SK-N-SH treated with all-trans-retinoic acid at 6 μM for 48 hours (cell line): ENCODE results near the gene RIN3.

Experiments
- ARNTL ChIP-seq: fragments of 450-650 bp; formaldehyde crosslinking; IDR thresholded peaks from 2 replicates; pipeline ENCODE4 v1.5.0; 2020; ENCODE audit warnings: low read depth, mild to moderate bottlenecking, moderate library complexity, borderline replicate concordance
- BACH2 ChIP-seq: fragments of 250-450 bp; sonication (Bioruptor Pico); IDR thresholded peaks from 2 replicates; pipeline ENCODE4 v1.9.0; 2021; ENCODE audit warnings: mild to moderate bottlenecking, borderline replicate concordance
- RARB ChIP-seq: fragments of 250-450 bp; sonication (Bioruptor Pico); IDR thresholded peaks from 2 replicates; pipeline ENCODE4 v1.8.0; 2021; ENCODE audit warnings: mild to moderate bottlenecking, moderate library complexity
- SNAI2 ChIP-seq: fragments of 250-450 bp; sonication (Bioruptor Pico); IDR thresholded peaks from 2 replicates; pipeline ENCODE4 v1.5.0; 2020; ENCODE audit warnings: mild to moderate bottlenecking, moderate library complexity
- ZFP30 ChIP-seq: fragments of 450-650 bp; formaldehyde crosslinking; IDR thresholded peaks from 2 replicates; pipeline ENCODE4 v1.5.0; 2022; ENCODE audit warnings: mild to moderate bottlenecking, moderate library complexity
- TF ChIP-seq, protein P1 (sequence below): fragments of 250-450 bp; sonication (Bioruptor Pico); IDR thresholded peaks from 2 replicates; pipeline ENCODE4 v1.8.0; 2020; ENCODE audit warnings: mild to moderate bottlenecking, moderate library complexity, borderline replicate concordance
- TF ChIP-seq, protein P2 (sequence below): fragments of 250-450 bp; sonication (Bioruptor Pico); IDR thresholded peaks from 2 replicates; pipeline ENCODE4 v1.5.1; 2020; ENCODE audit warnings: low read depth, mild to moderate bottlenecking, moderate library complexity

DNA sequence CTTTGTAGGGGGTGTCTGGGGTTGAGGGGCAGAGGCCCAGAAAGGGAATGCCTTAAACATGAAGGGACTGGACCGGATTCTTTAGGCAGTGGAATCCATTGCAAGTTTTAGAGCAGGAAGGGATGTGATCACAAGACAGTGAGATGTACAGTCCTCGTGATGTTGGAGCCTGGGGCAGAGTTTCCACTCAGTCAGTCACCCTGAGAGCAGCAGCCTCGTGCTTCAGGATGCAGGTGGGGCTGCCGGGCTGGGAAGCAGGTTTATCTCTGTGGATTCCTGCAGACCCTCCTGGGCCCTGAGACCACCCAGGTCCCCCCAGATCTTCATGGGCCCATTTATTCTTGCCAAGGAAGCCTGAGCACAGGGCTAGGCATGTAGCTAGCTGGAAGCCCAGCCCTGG, 38.5 kb downstream of the RIN3 start:
- TF ChIP-seq ARNTL (no peak), SNAI2 (CRISPR knock-in tag) (no peak), RARB (CRISPR knock-in tag) (no peak), ZFP30 (CRISPR knock-in tag) (no peak), BACH2 (CRISPR knock-in tag) (no peak)
- TF ChIP-seq, protein P1, sequence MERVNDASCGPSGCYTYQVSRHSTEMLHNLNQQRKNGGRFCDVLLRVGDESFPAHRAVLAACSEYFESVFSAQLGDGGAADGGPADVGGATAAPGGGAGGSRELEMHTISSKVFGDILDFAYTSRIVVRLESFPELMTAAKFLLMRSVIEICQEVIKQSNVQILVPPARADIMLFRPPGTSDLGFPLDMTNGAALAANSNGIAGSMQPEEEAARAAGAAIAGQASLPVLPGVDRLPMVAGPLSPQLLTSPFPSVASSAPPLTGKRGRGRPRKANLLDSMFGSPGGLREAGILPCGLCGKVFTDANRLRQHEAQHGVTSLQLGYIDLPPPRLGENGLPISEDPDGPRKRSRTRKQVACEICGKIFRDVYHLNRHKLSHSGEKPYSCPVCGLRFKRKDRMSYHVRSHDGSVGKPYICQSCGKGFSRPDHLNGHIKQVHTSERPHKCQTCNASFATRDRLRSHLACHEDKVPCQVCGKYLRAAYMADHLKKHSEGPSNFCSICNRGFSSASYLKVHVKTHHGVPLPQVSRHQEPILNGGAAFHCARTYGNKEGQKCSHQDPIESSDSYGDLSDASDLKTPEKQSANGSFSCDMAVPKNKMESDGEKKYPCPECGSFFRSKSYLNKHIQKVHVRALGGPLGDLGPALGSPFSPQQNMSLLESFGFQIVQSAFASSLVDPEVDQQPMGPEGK (CRISPR knock-in tag) = no peak
- TF ChIP-seq, protein P2, sequence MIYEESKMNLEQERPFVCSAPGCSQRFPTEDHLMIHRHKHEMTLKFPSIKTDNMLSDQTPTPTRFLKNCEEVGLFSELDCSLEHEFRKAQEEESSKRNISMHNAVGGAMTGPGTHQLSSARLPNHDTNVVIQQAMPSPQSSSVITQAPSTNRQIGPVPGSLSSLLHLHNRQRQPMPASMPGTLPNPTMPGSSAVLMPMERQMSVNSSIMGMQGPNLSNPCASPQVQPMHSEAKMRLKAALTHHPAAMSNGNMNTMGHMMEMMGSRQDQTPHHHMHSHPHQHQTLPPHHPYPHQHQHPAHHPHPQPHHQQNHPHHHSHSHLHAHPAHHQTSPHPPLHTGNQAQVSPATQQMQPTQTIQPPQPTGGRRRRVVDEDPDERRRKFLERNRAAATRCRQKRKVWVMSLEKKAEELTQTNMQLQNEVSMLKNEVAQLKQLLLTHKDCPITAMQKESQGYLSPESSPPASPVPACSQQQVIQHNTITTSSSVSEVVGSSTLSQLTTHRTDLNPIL (CRISPR knock-in tag) = no peak
